Skin of body (tissue), 2 donors: ENCODE measurements around the gene GNLY. TPM values are rescaled to one million over a fixed set of nuclear protein-coding genes. Genes with fewer than 3 reads are reported as not detected.
A peak's percentile ranks its signal among the peaks of the same experiment; 100 is the strongest.
"Not testable (repeated sequence)": the region's sequence is repeated elsewhere in the genome, so short reads cannot be mapped to it uniquely, and the experiment has no call there.

Experiments
- DNase-seq: peaks from one replicate; lab custom pipeline; 2025; lab: John Stamatoyannopoulos, UW
- total RNA-seq: library from RNA; depleted of rRNA; stranded (reverse); fragments of >200 nt; gene quantifications from one replicate; pipeline ENCODE4 v1.2.3, GENCODE V29; 2014

GNLY gene
- total RNA-seq, 1 donor from 2014 or later, result not detected

GRCh38 chr2:85663594-85664565, 30.3 kb upstream of the GNLY start:
- DNase-seq, result no peak

- no peak for DNase-seq
These were observed 28.8 kb upstream of the GNLY start for GRCh38 chr2:85665264-85665937.

GRCh38 chr2:85666016-85666415, 28.1 kb upstream of the GNLY start:
- DNase-seq, result no peak

GRCh38 chr2:85666435-85667316, 27.5 kb upstream of the GNLY start:
- no peak for DNase-seq

GRCh38 chr2:85667561-85668008, 26.6 kb upstream of the GNLY start:
- no peak for DNase-seq

GRCh38 chr2:85668009-85668856, 25.9 kb upstream of the GNLY start, which contains the start of gene SFTPB:
Gene SFTPB, minus strand, starts transcription at chr2:85668199. Its CDS starts 16 bp downstream, at chr2:85668183.
- DNase-seq, result no peak

GRCh38 chr2:85668857-85669142, 25.4 kb upstream of the GNLY start:
- DNase-seq, result no peak

- no peak for DNase-seq
These were observed 24.6 kb upstream of the GNLY start for GRCh38 chr2:85669549-85669948.

GRCh38 chr2:85670416-85670815, 23.7 kb upstream of the GNLY start:
- not testable (repeated sequence) for DNase-seq

GRCh38 chr2:85672456-85672855, 21.7 kb upstream of the GNLY start:
- DNase-seq, result no peak

- no peak for DNase-seq
These were observed 20.3 kb upstream of the GNLY start for GRCh38 chr2:85673716-85674375.

- DNase-seq, result no peak
These were observed 19.7 kb upstream of the GNLY start for GRCh38 chr2:85674417-85674816.

- no peak for DNase-seq
These were observed 18.7 kb upstream of the GNLY start for GRCh38 chr2:85675427-85675826.

- no peak for DNase-seq
These were observed 18.2 kb upstream of the GNLY start for GRCh38 chr2:85675866-85676548.

GRCh38 chr2:85678377-85678776, 15.8 kb upstream of the GNLY start:
- DNase-seq, result no peak

- peak; percentile 58 for DNase-seq
These were observed 15.1 kb upstream of the GNLY start for GRCh38 chr2:85678794-85679672.

GRCh38 chr2:85680707-85681371, 13.3 kb upstream of the GNLY start:
- DNase-seq, result no peak

GRCh38 chr2:85681372-85681763, 12.8 kb upstream of the GNLY start:
- no peak for DNase-seq
